ENCODE measurements around the gene RABEP1.
A peak's percentile ranks its signal among the peaks of the same experiment; 100 is the strongest.

Gene RABEP1

DNA sequence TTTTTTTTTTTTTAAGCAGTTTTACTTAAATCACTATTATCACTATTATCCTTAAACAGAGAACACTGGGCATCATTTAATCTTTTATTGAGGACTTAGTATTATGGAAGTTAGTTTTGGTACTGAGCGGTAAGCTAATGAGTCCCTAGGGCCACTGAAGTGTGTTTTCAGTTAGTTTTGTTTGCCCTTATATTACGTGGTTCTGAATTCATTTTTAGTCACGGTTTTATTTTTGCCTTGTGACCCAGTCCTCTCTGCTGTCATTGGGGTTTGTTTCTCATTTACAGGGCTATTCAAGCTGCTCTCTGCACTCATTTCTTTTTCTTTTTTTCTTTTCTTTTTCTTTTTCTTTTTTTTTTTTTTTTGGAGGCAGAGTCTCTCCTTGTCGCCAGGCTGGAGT, 17.3 kb downstream of the RABEP1 start:
- DNase-seq (ENCODE audit: low read depth): no peak
- TF ChIP-seq, protein P1, sequence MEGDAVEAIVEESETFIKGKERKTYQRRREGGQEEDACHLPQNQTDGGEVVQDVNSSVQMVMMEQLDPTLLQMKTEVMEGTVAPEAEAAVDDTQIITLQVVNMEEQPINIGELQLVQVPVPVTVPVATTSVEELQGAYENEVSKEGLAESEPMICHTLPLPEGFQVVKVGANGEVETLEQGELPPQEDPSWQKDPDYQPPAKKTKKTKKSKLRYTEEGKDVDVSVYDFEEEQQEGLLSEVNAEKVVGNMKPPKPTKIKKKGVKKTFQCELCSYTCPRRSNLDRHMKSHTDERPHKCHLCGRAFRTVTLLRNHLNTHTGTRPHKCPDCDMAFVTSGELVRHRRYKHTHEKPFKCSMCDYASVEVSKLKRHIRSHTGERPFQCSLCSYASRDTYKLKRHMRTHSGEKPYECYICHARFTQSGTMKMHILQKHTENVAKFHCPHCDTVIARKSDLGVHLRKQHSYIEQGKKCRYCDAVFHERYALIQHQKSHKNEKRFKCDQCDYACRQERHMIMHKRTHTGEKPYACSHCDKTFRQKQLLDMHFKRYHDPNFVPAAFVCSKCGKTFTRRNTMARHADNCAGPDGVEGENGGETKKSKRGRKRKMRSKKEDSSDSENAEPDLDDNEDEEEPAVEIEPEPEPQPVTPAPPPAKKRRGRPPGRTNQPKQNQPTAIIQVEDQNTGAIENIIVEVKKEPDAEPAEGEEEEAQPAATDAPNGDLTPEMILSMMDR (IDR thresholded peaks at IDR 0.05; ENCODE audit: low read length, missing control alignments): no peak
- no peak overlapping the region for H3K4me3 ChIP-seq (replicated peaks; ENCODE audit: low read depth, low read length)

DNA sequence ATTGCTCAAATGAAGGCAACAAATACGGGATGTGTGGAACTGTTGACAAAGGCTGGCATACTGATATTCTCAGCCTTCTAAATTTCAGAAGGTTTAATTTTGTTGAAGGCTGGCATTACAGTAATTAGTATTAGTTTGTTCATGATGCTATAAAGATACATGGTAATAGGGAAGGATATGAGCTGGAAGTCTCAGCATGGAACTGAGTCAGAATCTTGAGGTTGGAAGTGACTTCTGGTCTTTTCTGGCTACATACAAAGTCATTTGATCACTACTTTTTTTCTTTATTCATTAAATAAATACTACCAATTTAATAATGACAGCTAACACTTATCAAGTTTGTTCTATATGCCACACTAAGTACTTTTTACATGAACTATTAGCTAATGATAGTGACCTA, 22.6 kb downstream of the RABEP1 start:
- H3K4me3 ChIP-seq (replicated peaks; ENCODE audit: low read depth, low read length): no peak overlapping the region
- TF ChIP-seq, protein P1 (IDR thresholded peaks at IDR 0.05; ENCODE audit: low read length, missing control alignments): no peak
- DNase-seq (ENCODE audit: low read depth): no peak

DNA sequence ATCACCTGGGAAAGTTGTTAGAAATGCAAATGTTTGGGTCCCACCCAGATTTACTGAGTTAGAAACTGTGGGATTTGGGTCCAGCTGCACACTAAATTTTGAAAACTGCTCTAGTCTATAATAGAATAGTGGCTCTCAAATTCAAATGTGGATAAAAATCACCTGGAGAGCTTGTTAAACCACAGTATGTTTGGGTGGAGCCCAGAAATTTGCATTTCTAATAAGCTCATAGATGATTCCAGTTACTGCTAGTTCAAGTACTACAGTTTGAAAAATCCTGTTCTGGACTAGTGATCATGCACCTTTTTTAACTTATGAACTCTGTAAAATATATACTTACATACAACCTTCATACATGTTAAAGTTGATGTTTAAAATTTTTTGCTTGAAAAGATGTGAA, 27.8 kb downstream of the RABEP1 start:
- DNase-seq (ENCODE audit: low read depth): no peak
- H3K4me3 ChIP-seq (replicated peaks; ENCODE audit: low read depth, low read length): no peak overlapping the region
- TF ChIP-seq, protein P1 (IDR thresholded peaks at IDR 0.05; ENCODE audit: low read length, missing control alignments): no peak

DNA sequence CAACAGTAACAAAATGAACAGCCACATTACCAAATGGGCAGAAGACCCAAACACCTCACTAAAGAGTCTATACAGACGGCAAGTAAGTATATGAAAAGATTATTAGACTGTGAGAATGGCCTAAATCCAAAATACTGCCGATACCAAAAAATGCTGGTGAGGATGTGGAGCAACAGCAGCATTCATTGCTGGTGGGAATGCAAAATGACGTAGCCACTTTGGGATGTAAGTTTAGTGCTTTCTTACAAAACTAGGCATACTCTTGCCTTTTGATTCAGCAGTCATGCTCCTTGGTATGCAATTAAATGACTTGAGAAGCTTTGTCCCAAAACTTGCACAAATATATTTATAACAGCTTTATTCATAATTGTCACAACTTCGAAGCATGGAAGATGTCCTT, 43.8 kb downstream of the RABEP1 start:
- DNase-seq (ENCODE audit: low read depth): no peak
- TF ChIP-seq, protein P1 (IDR thresholded peaks at IDR 0.05; ENCODE audit: low read length, missing control alignments): no peak
- no peak overlapping the region for H3K4me3 ChIP-seq (replicated peaks; ENCODE audit: low read depth, low read length)

DNA sequence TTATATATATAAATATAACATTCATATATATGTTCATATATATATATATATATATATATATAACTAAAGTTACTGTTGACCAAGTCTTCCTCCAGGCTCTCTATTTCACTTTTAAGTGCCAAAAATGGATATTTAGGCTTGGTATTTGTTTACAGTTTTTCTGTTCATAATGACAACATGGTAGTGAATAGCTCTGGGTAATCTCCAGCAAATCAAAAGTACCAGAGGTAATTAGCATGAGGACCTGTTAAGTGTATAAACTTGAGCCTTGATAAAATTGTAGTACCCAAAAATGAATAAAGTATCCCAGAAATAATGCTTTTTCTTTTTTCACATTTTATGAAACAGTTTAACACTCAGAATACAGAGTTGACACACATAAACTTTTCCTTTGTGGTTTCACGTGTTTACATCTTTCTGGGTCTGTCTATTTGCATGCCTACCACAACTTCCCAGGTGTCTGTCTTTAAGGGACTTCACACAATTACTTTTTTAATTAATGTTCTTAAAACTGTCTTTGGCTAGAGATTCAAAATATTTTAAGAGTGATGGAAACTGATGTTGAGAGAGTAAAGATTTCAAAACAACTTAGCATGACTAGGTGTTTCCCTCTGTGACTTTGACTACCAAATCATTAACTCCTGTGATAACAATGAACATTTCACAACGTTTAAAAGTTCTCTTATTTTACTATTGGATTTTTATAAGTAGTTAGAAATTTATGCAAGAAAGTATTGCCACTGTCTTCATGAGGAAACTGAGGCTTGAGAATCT, 47.9 kb downstream of the RABEP1 start:
- TF ChIP-seq, protein P1 (IDR thresholded peaks at IDR 0.05; ENCODE audit: low read length, missing control alignments): no peak
- DNase-seq (ENCODE audit: low read depth): peak; percentile 12
- no peak overlapping the region for H3K4me3 ChIP-seq (replicated peaks; ENCODE audit: low read depth, low read length)

DNA sequence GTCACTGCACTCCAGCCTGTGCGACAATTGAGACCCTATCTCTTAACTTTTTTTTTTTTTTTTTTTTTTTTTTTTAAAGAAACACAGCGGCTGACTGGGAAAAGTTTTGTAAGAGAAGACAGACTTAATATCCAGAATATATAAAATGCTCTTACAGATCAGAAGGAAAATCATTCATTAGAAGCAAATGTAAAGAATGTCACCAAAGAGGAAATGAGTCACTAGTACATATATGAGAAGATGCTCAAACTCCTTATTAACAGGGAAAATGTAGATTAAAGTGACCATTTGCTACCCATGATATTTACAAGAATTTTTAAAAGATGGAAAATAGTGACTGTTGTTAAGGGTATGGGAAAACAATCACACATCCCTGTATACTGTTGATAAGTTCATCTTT, 48.9 kb downstream of the RABEP1 start:
- DNase-seq (ENCODE audit: low read depth): no peak
- no peak overlapping the region for H3K4me3 ChIP-seq (replicated peaks; ENCODE audit: low read depth, low read length)
- TF ChIP-seq, protein P1 (IDR thresholded peaks at IDR 0.05; ENCODE audit: low read length, missing control alignments): no peak

DNA sequence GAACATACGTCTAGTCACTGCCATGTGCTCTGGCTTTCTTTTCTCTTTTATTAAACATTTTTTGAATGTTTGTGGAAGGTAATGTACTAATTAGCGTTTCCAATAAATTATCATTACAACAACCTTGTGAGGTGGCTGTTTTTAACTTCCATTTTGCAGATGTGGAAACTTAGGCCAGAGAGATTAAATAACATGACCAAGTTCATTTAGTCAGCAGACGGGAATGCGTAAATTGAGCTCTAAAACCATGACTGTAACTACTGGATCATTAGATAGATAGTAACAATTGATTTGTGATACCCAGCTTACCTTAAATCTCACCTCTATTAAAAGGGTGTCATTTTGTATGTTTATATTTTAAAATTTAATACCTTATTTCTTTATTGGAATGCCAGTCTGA, 49.4 kb downstream of the RABEP1 start:
- no peak overlapping the region for H3K4me3 ChIP-seq (replicated peaks; ENCODE audit: low read depth, low read length)
- TF ChIP-seq, protein P1 (IDR thresholded peaks at IDR 0.05; ENCODE audit: low read length, missing control alignments): no peak
- peak; percentile 6 for DNase-seq (ENCODE audit: low read depth)

All from fibroblast of pulmonary artery (primary cell).